Muscle of arm (tissue), 12 donors: ENCODE results near the gene ABHD17C. TPM values are rescaled to one million over a fixed set of nuclear protein-coding genes. Genes with fewer than 3 reads are reported as not detected.

Experiments used
- DNase-seq: peaks from one replicate; pipeline ENCODE4 v3.0.0-alpha.2; 2013
- polyA plus RNA-seq, 12 donors: library from polyadenylated mRNA; unstranded; fragments of 120-200 nt; gene quantifications; one replicate each; pipeline ENCODE4 v1.2.1, GENCODE V29; 2013; ENCODE audit not compliant: insufficient read length in 12 of 12

Gene ABHD17C
- polyA plus RNA-seq, 12 donors, result 4.6 to 14.7 (median 7.0) TPM; not detected in 1

GRCh38 chr15:80783260-80783659 is 88.2 kb downstream of the ABHD17C start:
- DNase-seq, result no peak

GRCh38 chr15:80785335-80785734 is 90.2 kb downstream of the ABHD17C start:
- DNase-seq, result no peak

DNA sequence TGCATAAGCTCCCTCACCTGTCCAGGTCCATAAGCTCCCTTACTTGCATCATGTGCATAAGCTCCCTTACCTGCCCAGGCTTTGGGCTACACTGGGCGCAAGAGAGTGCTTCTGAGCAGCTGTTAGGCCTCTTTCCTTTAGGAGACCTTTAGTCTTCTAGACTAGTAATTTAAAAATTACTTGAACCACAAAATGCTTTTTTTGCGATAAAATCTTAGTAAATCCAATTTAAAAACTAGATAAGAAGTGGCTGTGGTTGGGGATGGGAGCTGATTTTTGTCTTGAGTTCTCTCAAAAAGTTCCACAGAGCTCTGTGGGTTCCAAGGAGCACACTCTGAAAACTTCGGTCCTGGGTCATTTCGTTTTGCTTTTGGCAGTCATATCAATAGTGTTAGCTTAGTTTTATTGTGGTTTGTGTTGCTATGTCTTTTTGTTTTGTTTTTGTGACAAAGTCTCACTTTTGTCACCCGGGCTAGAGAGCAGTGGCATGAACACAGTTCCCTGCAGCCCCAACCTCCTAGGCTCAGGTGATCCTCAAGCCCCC is 90.8 kb downstream of the ABHD17C start:
- no peak for DNase-seq

DNA sequence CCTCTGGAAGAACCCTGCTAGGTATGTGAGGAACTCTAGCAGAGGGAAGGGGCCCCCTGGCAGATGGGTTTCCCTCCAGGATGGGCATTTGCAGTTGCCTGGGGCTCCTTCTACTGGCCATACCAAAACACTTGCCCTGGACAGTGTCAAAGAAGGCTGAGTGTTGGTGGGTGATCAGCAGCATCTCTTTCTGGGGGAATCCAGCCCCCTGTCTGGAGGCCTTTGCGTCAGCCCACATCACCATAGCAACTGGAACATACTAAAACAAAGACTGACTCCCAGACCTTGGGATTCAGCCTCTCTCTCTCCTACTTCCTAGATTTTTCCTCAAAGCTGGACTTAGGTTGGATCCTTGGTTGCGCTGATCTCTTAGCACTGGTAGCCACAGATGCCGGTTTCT is 92.2 kb downstream of the ABHD17C start:
- no peak for DNase-seq

DNA sequence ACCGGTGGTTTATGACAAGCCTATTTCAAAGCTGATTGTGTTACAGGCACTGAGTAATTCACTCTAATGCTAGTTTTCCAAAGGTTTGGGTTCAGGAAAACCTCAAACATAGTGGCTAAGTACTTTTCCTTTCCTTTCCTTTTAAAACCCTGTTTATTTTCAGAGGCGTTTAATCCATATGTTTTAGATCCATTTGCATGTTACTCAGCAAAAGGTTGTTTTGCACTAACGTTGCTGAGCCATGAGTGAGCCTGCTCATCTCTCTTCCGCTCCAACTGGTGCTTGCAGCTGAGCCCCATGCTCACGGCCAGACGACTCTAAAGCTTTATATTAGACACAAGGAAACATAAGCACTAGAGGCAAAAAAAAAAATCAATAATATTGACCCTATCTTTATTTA is 93.4 kb downstream of the ABHD17C start:
- no peak for DNase-seq

GRCh38 chr15:80789296-80789695 is 94.2 kb downstream of the ABHD17C start:
- DNase-seq, result no peak

- no peak for DNase-seq
These were observed 94.7 kb downstream of the ABHD17C start for GRCh38 chr15:80789796-80790195.

- no peak for DNase-seq
These were observed 95.1 kb downstream of the ABHD17C start for GRCh38 chr15:80790236-80790635.

DNA sequence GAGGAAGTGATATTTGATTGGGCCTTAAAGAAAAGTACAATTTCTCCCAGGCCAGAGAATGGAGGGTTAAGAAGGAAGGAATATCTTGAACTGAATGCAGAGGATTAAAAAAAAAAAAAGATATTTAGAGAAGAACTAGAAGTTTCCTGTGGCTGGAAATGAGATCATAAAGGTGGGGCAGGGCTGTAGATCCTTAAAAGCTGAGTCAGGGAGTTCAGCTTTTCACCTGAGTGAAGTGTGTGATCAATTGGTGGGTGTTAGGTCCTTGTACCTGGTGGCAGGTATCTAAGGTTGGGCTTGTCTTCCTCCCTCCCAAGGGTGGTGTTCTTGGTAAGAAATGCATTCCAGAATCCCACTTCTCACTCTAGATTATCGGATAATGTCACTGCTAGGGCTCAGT is 95.9 kb downstream of the ABHD17C start:
- DNase-seq, result no peak

- DNase-seq, result no peak
These were observed 101.3 kb downstream of the ABHD17C start for GRCh38 chr15:80796407-80796806.

DNA sequence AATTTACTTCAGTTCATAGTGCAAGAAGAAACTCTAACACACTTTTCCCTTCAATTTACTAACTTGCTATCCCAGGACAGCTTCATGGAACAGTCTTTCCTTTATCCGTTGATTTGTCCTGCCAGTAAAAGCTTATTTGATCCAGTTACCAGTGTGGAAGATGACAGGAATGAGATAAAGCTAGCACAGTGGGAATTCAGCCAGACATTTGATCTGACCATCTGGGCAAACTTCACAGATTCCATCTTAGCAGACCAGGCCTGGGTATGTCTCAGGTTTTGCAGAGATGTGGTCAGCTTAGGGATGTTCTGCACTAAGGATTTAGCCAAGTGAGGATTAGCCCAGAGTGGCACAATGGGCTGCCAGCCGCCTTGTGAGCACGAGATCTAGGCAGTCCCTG is 103.8 kb downstream of the ABHD17C start:
- no peak for DNase-seq

- no peak for DNase-seq
These were observed 105.0 kb downstream of the ABHD17C start for GRCh38 chr15:80800067-80800466.

- DNase-seq, result no peak
These were observed 107.0 kb downstream of the ABHD17C start for GRCh38 chr15:80801891-80802680.

- DNase-seq, result no peak
These were observed 108.7 kb downstream of the ABHD17C start for GRCh38 chr15:80803580-80804525.

- DNase-seq, result no peak
These were observed 109.9 kb downstream of the ABHD17C start for GRCh38 chr15:80804970-80805495.

Other genes starting within 250 kb of the ABHD17C start
- 1 to 10 TPM in 10 of 12 donors, not detected in 2; 1.5 to 6.4 (median 2.3) TPM for gene CEMIP, start 84.1 kb downstream of the ABHD17C start, polyA plus RNA-seq